Upper lobe of right lung (tissue), 1 donor: Measurements from ENCODE around the gene LRRC8E. TPM values are rescaled to one million over a fixed set of nuclear protein-coding genes. Genes with fewer than 3 reads are reported as not detected.

Source experiments
- ATAC-seq: fragments of 200-7000 bp; cut with Tn5 transposase; one replicate; pipeline ENCODE4 v1.9.1; 2020; ENCODE audit warnings: mild to moderate bottlenecking, moderate library complexity
- DNase-seq: peaks from one replicate; pipeline ENCODE4 v3.0.0-alpha.2; 2020
- H3K27ac ChIP-seq: fragments of 200-600 bp; one replicate; pipeline ENCODE4 v1.8.0; 2022
- H3K27me3 ChIP-seq: fragments of 200-600 bp; one replicate; pipeline ENCODE4 v1.8.0; 2022; ENCODE audit warnings: mild to moderate bottlenecking
- H3K36me3 ChIP-seq: fragments of 200-600 bp; one replicate; pipeline ENCODE4 v1.8.0; 2022
- H3K4me1 ChIP-seq: fragments of 200-600 bp; one replicate; pipeline ENCODE4 v1.8.0; 2022
- H3K4me3 ChIP-seq: fragments of 200-600 bp; one replicate; pipeline ENCODE4 v1.8.0; 2022; ENCODE audit warnings: mild to moderate bottlenecking
- H3K9me3 ChIP-seq: fragments of 200-600 bp; one replicate; pipeline ENCODE4 v1.8.0; 2022
- intact Hi-C: fragments of 100-400 bp; cut with DNase I; formaldehyde crosslinking; loops from one replicate; pipeline ENCODE4 v1.11.0; 2022
- total RNA-seq: library from RNA; stranded (reverse); fragmentation: NEBNext Ultra II Directional; extraction: Animal tissue kit (Norgen Biotek cat#: 25700); gene quantifications from one replicate; pipeline ENCODE4 v1.2.1, GENCODE V29; 2021
- TF ChIP-seq, protein P1 (sequence below): fragments of 200-600 bp; IDR thresholded peaks from one replicate; pipeline ENCODE4 v1.8.0; 2022; ENCODE audit warnings: antibody characterized with exemption
- donor health status: DM: no; HTN: yes; CAD: no; lungs with severe emphysema.

Gene LRRC8E
- total RNA-seq, 1 donor from 2014 or later = 11.0 TPM

DNA sequence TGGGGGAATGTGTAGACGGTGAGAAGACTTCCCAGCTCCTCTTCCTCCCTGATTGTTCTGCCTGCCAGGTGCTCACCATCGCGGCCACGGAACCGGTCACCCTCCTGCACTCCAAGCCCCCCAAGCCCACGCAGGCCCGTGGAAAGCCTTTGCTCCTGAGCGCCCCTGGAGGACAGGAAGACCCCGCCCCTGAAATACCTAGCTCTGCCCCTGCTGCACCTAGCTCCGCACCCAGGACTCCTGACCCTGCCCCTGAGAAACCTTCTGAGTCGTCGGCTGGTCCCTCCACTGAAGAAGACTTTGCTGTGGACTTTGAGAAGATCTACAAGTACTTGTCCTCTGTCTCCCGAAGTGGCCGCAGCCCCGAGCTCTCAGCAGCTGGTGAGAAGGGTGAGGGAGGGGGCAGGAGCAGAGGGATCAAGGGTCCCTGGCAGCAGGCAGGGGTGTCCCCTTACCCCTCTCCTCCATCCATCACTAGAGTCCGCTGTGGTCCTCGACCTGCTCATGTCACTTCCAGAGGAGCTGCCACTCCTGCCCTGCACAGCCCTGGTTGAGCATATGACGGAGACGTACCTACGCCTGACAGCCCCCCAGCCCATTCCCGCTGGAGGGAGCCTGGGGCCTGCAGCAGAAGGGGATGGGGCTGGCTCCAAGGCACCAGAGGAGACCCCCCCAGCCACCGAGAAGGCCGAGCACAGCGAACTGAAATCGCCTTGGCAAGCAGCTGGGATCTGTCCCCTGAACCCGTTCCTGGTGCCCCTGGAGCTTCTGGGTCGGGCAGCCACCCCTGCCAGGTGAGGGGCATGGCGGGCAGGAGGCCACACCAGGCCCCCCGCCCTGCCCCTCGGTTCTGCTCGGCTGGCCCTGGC lies 33.9 kb downstream of the LRRC8E start:
- intact Hi-C loops = no loop called here
- ATAC-seq = no peak
- Histone ChIP-seq H3K4me3 (no peak overlapping the region), H3K27ac (peak overlapping the region; percentile 78), H3K27me3 (peaks cover 12% of the 10 kb centered on the region), H3K9me3 (no peaks in the 10 kb centered on the region), H3K36me3 (peaks cover 13% of the 10 kb centered on the region), H3K4me1 (peaks cover 42% of the 10 kb centered on the region)
- DNase-seq = no peak
- TF ChIP-seq, protein P1, sequence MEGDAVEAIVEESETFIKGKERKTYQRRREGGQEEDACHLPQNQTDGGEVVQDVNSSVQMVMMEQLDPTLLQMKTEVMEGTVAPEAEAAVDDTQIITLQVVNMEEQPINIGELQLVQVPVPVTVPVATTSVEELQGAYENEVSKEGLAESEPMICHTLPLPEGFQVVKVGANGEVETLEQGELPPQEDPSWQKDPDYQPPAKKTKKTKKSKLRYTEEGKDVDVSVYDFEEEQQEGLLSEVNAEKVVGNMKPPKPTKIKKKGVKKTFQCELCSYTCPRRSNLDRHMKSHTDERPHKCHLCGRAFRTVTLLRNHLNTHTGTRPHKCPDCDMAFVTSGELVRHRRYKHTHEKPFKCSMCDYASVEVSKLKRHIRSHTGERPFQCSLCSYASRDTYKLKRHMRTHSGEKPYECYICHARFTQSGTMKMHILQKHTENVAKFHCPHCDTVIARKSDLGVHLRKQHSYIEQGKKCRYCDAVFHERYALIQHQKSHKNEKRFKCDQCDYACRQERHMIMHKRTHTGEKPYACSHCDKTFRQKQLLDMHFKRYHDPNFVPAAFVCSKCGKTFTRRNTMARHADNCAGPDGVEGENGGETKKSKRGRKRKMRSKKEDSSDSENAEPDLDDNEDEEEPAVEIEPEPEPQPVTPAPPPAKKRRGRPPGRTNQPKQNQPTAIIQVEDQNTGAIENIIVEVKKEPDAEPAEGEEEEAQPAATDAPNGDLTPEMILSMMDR = no peak

DNA sequence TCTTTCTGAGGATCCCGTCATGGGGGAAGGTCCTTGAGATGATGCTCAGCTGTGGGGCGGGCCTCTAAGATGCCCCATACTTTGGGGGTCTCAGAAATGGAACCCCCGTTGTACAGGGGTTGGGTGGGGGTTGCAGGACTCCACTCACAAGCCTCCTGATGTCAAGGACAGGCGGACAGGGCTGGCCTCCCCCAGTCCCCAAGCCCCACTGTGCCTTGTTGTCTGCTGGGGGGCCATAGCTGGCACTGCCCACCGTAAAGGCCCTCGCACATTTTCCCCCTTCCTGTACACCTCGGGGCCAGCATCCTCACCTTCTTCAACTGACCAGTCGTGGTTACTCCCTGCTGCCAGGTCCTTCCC lies 34.5 kb downstream of the LRRC8E start:
- Histone ChIP-seq H3K36me3 (peaks cover 13% of the 10 kb centered on the region), H3K9me3 (no peaks in the 10 kb centered on the region), H3K27me3 (peaks cover 10% of the 10 kb centered on the region), H3K4me3 (no peak overlapping the region), H3K27ac (no peak overlapping the region), H3K4me1 (peaks cover 36% of the 10 kb centered on the region)
- DNase-seq (no peak), ATAC-seq (no peak)
- TF ChIP-seq, protein P1 = no peak
- intact Hi-C loops = no loop called here

DNA sequence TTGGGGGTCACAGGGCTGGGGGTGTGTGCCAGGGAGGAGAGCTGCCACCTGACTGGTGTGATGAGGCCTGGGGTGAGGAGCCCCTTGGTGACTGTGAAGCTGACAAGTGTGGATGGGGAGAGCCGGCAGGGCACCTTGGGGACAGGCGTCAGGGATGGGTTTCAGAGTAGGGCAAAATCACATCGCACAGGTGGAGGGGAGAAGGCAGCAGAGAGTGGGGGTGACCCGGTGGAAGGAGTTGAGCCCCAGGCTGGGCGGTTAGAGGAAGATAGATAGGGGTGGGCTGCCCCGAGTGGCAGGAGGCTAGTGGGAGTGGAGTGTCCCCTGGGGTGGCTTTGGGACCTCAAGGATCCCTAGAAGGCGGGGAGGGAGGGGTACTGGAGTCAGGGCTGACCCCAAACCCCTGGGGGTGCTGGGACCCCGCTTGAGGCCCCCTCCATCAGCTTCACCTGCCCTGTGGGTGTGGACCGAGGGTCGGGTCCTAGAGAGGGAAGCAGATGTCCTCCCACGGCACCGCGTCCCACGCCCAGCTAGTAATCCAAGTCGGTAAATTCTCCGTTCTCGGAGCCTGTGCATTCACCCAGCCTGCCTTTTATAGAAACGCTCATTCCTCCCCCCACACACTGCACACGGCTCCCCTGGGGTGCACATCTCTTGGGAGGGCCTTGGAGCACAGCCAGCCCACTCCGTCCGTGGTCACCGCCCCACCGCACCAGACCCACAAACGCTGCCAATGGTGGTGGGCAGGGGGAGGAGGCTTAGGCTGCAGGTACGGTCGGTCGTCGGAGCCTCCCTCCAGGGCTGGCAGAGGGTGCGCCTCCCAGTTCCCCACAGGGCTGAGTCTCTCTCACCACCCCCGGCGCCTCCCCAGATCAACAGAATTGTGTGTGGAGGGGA lies 35.2 kb downstream of the LRRC8E start:
- Histone ChIP-seq H3K36me3 (peaks cover 13% of the 10 kb centered on the region), H3K9me3 (no peaks in the 10 kb centered on the region), H3K4me1 (peaks cover 33% of the 10 kb centered on the region), H3K27ac (no peak overlapping the region), H3K4me3 (no peak overlapping the region), H3K27me3 (peaks cover 3% of the 10 kb centered on the region)
- intact Hi-C loops = no loop called here
- DNase-seq (no peak), ATAC-seq (no peak)
- TF ChIP-seq, protein P1 = no peak

DNA sequence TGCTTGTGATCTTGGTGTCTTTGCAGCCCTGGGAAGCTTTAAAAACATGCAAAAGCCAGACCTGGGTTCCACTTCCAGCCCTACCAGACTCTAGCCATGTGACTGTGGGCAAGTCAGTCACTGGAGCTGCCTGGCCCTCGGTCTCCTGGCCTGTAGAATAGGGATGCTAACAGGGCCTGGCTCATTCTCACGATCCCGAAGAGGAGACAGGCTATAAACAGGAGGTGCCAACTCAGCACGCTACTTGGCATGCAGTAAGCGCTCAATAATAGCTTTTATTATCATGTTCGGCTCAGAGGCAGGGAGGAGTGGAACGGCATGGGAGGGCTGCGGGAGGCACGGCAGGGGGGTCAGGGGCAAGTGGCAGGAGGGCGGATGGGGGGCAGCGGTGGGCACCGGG lies 35.9 kb downstream of the LRRC8E start:
- no peak for DNase-seq
- H3K27me3 ChIP-seq = no peaks in the 10 kb centered on the region
- intact Hi-C loops = no loop called here
- no peaks in the 10 kb centered on the region for H3K9me3 ChIP-seq
- no peak overlapping the region for H3K27ac ChIP-seq
- peaks cover 13% of the 10 kb centered on the region for H3K36me3 ChIP-seq
- ATAC-seq = no peak
- TF ChIP-seq, protein P1 = no peak
- peaks cover 33% of the 10 kb centered on the region for H3K4me1 ChIP-seq
- no peak overlapping the region for H3K4me3 ChIP-seq

DNA sequence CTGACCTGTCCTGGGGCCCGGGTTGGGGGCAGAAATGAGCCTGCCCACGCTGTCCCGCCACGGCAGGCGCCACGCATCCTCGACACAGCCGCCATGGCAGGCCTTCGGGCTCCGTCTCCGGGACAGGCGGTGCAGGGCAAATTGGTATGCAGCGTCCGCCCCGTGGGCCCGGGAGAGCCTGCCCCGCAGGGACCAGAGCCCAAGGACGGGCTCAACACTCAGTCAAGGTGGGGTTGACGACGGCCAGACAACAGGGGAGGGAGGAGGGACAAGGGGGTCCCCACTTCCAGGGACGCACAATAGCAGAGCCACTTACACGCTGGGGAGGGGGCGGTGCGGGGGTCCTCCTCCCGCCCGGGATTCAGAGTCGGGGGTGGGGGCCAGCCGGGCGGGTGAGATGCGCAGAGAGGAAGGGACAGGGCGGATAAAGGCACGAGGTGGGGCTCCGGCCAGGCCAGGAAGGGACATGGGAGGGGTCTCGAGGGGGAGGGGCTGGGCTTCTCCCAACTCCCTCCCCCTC lies 36.4 kb downstream of the LRRC8E start:
- peak overlapping the region; percentile 40 for H3K4me3 ChIP-seq
- intact Hi-C loops = no loop called here
- no peaks in the 10 kb centered on the region for H3K9me3 ChIP-seq
- no peaks in the 10 kb centered on the region for H3K27me3 ChIP-seq
- DNase-seq = no peak
- TF ChIP-seq, protein P1 = no peak
- no peak for ATAC-seq
- H3K36me3 ChIP-seq = peaks cover 13% of the 10 kb centered on the region
- no peak overlapping the region for H3K27ac ChIP-seq
- H3K4me1 ChIP-seq = peaks cover 30% of the 10 kb centered on the region
